SKM-1 treated with dmso at 0.1 percent for 144 hours (cell line): ENCODE results near the gene SEPTIN8.

Experiments used
- DNase-seq: peaks from one replicate; lab custom pipeline; 2025; ENCODE audit not compliant: unreplicated experiment; lab: John Stamatoyannopoulos, UW

Gene SEPTIN8

GRCh38 chr5:132765311-132766019 lies 11.6 kb downstream of the SEPTIN8 start:
- DNase-seq, result no peak

- DNase-seq, result no peak
Observed at GRCh38 chr5:132764671-132765238, 12.3 kb downstream of the SEPTIN8 start.

GRCh38 chr5:132764051-132764450 lies 13.0 kb downstream of the SEPTIN8 start:
- no peak for DNase-seq

GRCh38 chr5:132763181-132764036 lies 13.6 kb downstream of the SEPTIN8 start:
- no peak for DNase-seq

GRCh38 chr5:132762246-132763000 lies 14.6 kb downstream of the SEPTIN8 start:
- DNase-seq, result no peak

- no peak for DNase-seq
Observed at GRCh38 chr5:132761321-132762240, 15.5 kb downstream of the SEPTIN8 start.

- no peak for DNase-seq
Observed at GRCh38 chr5:132760601-132761317, 16.3 kb downstream of the SEPTIN8 start.

- no peak for DNase-seq
Observed at GRCh38 chr5:132760049-132760420, 17.0 kb downstream of the SEPTIN8 start.

- DNase-seq, result no peak
Observed at GRCh38 chr5:132759114-132760048, 17.7 kb downstream of the SEPTIN8 start.

GRCh38 chr5:132758451-132758850 lies 18.6 kb downstream of the SEPTIN8 start:
- no peak for DNase-seq

GRCh38 chr5:132756542-132756941 lies 20.5 kb downstream of the SEPTIN8 start:
- DNase-seq, result no peak

GRCh38 chr5:132754947-132755346 lies 22.1 kb downstream of the SEPTIN8 start:
- no peak for DNase-seq

- DNase-seq, result no peak
Observed at GRCh38 chr5:132754111-132754510, 22.9 kb downstream of the SEPTIN8 start.

GRCh38 chr5:132753135-132753987 lies 23.7 kb downstream of the SEPTIN8 start:
- no peak for DNase-seq

GRCh38 chr5:132752581-132753125 lies 24.4 kb downstream of the SEPTIN8 start:
- DNase-seq, result no peak

GRCh38 chr5:132751971-132752580 lies 25.0 kb downstream of the SEPTIN8 start:
- no peak for DNase-seq

GRCh38 chr5:132751444-132751843 lies 25.6 kb downstream of the SEPTIN8 start:
- DNase-seq, result no peak
